Gastrocnemius medialis (tissue), 4 donors: Measurements from ENCODE around the gene RGPD4.

Experiments used
- POLR2A ChIP-seq, 2 donors: fragments of 450-650 bp; IDR thresholded peaks; one replicate each; pipeline ENCODE4 v1.6.1; 2017; ENCODE audit warnings: antibody characterized with exemption in 2 of 2, mild to moderate bottlenecking in 2 of 2, moderate library complexity in 2 of 2
- TF ChIP-seq, protein P1 (sequence below), 5 experiments: fragments of 450-650 bp in 3 of 5; fragments of 200-600 bp in 2 of 5; sonication (generic) in 2 of 5; IDR thresholded peaks in 4 of 5; conservative IDR thresholded peaks in 1 of 5; 1 replicate in 4 of 5; 2 replicates in 1 of 5; pipeline ENCODE4 v1.5.1; 2016 to 2019; ENCODE audit warnings: antibody characterized with exemption in 5 of 5, mild to moderate bottlenecking in 3 of 5, moderate library complexity in 3 of 5

DNA sequence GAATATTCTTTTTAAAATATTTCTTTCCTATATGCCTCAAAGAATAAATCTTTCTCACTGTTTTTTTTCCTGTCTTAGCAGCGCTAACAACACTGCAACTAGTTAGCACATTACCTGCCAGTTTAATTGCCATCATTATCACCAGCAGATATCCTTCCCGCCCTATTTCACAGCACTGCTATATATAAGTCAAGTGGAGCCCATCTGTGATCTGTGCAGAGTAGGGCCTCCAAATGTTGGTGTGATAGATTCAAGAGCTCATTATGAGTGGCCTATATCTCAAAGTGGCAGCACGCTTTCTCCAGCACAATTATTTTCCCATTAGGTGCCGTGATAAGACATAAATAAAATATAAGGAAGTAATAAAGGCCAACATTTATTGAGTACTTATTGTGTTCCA is 19.8 kb upstream of the RGPD4 start:
- TF ChIP-seq, protein P1, sequence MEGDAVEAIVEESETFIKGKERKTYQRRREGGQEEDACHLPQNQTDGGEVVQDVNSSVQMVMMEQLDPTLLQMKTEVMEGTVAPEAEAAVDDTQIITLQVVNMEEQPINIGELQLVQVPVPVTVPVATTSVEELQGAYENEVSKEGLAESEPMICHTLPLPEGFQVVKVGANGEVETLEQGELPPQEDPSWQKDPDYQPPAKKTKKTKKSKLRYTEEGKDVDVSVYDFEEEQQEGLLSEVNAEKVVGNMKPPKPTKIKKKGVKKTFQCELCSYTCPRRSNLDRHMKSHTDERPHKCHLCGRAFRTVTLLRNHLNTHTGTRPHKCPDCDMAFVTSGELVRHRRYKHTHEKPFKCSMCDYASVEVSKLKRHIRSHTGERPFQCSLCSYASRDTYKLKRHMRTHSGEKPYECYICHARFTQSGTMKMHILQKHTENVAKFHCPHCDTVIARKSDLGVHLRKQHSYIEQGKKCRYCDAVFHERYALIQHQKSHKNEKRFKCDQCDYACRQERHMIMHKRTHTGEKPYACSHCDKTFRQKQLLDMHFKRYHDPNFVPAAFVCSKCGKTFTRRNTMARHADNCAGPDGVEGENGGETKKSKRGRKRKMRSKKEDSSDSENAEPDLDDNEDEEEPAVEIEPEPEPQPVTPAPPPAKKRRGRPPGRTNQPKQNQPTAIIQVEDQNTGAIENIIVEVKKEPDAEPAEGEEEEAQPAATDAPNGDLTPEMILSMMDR (IDR thresholded peaks at IDR 0.05 in 4 of 5, conservative IDR thresholded peaks at IDR 0.05 in 1 of 5): no peak
- no peak for TF ChIP-seq POLR2A (IDR thresholded peaks at IDR 0.05)
